Spinal cord (tissue), 10 donors: ENCODE measurements around the gene SLC12A9. TPM values are rescaled to one million over a fixed set of nuclear protein-coding genes. Genes with fewer than 3 reads are reported as not detected.
"Not testable (repeated sequence)": the region's sequence is repeated elsewhere in the genome, so short reads cannot be mapped to it uniquely, and the experiment has no call there.

Experiments used
- DNase-seq, 6 donors: peaks; one replicate each; pipeline versions ENCODE4 v3.0.0 to v3.0.0-alpha.2; 2013 to 2015; ENCODE audit warnings: low spot score in 6 of 6, low read depth in 4 of 6
- H3K27ac ChIP-seq: one replicate; pipeline ENCODE4 v1.5.1; 2013; ENCODE audit warnings: low read depth, low read length, control low read depth
- H3K27me3 ChIP-seq: one replicate; pipeline ENCODE4 v1.6.1; 2013; ENCODE audit warnings: low read length; ENCODE audit not compliant: control insufficient read depth, insufficient read depth
- H3K36me3 ChIP-seq: one replicate; pipeline ENCODE4 v1.6.1; 2013; ENCODE audit warnings: low read length; ENCODE audit not compliant: control insufficient read depth, insufficient read depth
- H3K4me1 ChIP-seq: one replicate; pipeline ENCODE4 v1.6.1; 2013; ENCODE audit warnings: low read length; ENCODE audit not compliant: control insufficient read depth, insufficient read depth
- H3K4me3 ChIP-seq: one replicate; pipeline ENCODE4 v1.5.1; 2013; ENCODE audit warnings: low read depth, low read length, control low read depth
- H3K9me3 ChIP-seq: one replicate; pipeline ENCODE4 v1.6.1; 2013; ENCODE audit warnings: low read length; ENCODE audit not compliant: control insufficient read depth, insufficient read depth
- WGBS: methylation state at CpG from one replicate; pipeline ENCODE4 v1.1.5; 2013; ENCODE audit warnings: missing lambda C conversion rate; ENCODE audit not compliant: insufficient coverage; 5-methylcytosine and 5-hydroxymethylcytosine counted together
- polyA plus RNA-seq, 2 donors: library from polyadenylated mRNA; unstranded; fragments of 120-200 nt; gene quantifications; one replicate each; pipeline ENCODE4 v1.2.1, GENCODE V29; 2013; ENCODE audit not compliant: insufficient read length in 2 of 2
- total RNA-seq, 2 donors: library from RNA; depleted of rRNA in 1 of 2; stranded (reverse); fragments of 120-200 nt in 1 of 2; fragments of >200 nt in 1 of 2; gene quantifications; one replicate each; pipeline versions ENCODE4 v1.2.3 to v1.2.4, GENCODE V29; 2013 to 2014
- donor health status: healthy.

Gene SLC12A9
- total and polyA plus RNA-seq, 4 donors, result 13.8 to 48.3 (median 28.0) TPM

- peak in 2 of 6 donors; percentile 24 to 48 for DNase-seq
- WGBS, result 18% methylated on average over 12 of the region's 17 CpGs
- H3K27ac ChIP-seq, result peak overlapping the region; percentile 92
- H3K4me3 ChIP-seq, result no peak overlapping the region
- H3K4me1 ChIP-seq, result peaks cover 22% of the 10 kb centered on the region
- peaks cover 3% of the 10 kb centered on the region for H3K36me3 ChIP-seq
- H3K9me3 ChIP-seq, result no peaks in the 10 kb centered on the region
- H3K27me3 ChIP-seq, result no peaks in the 10 kb centered on the region
Observed at GRCh38 chr7:100835903-100836811, 16.4 kb upstream of the SLC12A9 start.

DNA sequence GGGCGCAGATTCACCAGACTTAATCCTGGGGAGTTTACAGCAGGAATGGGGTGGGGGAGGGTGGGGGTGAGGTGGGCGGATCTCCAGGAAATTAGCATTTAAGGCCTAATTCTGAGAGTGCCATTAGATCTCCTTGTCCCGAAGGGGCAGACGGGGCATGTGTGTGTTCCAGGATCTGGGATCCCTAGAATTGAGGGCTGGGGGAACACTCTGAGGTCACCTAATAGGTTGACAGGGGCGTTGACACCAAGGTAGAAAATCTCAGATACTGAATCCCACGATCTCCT lies 15.8 kb upstream of the SLC12A9 start:
- WGBS, result 11% methylated on average over 3 of the region's 6 CpGs
- H3K9me3 ChIP-seq, result no peaks in the 10 kb centered on the region

DNA sequence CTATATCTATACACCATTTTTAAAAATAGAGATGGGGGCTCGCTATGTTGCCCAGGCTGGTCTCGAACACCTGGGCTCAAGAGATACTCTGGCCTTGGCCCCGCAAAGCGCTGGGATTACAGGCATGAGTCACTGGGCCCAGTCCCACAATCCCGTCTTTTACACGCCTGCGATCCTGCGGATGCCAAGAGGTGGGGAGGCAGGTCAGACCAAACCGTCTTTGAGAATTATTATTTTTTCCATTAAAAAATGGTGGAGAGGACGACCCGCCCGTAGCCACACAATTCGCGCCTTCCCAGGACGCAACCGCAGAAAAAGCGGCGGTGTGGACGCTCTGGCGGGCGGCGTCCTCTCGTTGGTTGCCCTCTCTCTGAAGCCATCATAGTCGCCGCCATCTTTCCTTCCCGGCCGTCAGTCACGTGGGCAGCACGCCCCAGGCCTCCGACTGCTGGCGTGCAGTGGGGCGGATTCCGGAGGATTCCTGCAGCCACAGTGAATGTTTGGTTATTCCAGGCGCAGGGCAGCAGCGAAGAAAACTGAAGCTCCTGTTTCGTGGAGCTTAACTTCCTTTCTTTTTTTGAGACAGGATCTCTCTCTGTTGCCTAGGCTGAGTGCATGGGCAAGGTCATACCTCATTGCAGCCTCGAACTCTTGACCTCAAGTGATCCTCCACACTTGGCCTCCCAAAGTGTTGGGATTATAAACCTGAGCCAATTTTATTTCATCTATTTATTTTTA lies 15.2 kb upstream of the SLC12A9 start:
- peak overlapping the region; percentile 54 for H3K4me3 ChIP-seq
- DNase-seq, result peak; percentile 82 to 98 (median 86)
- no peaks in the 10 kb centered on the region for H3K9me3 ChIP-seq
- peaks cover 3% of the 10 kb centered on the region for H3K36me3 ChIP-seq
- peaks cover 22% of the 10 kb centered on the region for H3K4me1 ChIP-seq
- peak overlapping the region; percentile 92 for H3K27ac ChIP-seq
- under 1% methylated on average over 32 of the region's 37 CpGs for WGBS
- H3K27me3 ChIP-seq, result no peaks in the 10 kb centered on the region

More for the DNA sequence above, 15.8 kb upstream of the SLC12A9 start:
- peaks cover 3% of the 10 kb centered on the region for H3K36me3 ChIP-seq
- H3K27me3 ChIP-seq, result no peaks in the 10 kb centered on the region
- peak overlapping the region; percentile 54 for H3K4me3 ChIP-seq
- peaks cover 22% of the 10 kb centered on the region for H3K4me1 ChIP-seq
- H3K27ac ChIP-seq, result peak overlapping the region; percentile 92
- DNase-seq, result peak in 1 of 6 donors; percentile 7

- Histone ChIP-seq H3K4me3 (no peak overlapping the region), H3K27me3 (no peaks in the 10 kb centered on the region), H3K9me3 (no peaks in the 10 kb centered on the region), H3K36me3 (peaks cover 3% of the 10 kb centered on the region), H3K4me1 (peaks cover 22% of the 10 kb centered on the region), H3K27ac (no peak overlapping the region)
- 95% methylated on average over 18 of the region's 18 CpGs for WGBS
- no peak for DNase-seq
Observed at GRCh38 chr7:100839361-100839760, 13.2 kb upstream of the SLC12A9 start.

- Histone ChIP-seq H3K27ac (no peak overlapping the region), H3K27me3 (no peaks in the 10 kb centered on the region), H3K4me1 (peaks cover 22% of the 10 kb centered on the region), H3K4me3 (no peak overlapping the region), H3K36me3 (peaks cover 3% of the 10 kb centered on the region), H3K9me3 (no peaks in the 10 kb centered on the region)
- whole genome bisulfite sequencing, result 33% methylated on average over 2 of the region's 8 CpGs
- DNase-seq, result no peak
Observed at GRCh38 chr7:100840470-100841100, 11.9 kb upstream of the SLC12A9 start.

- Histone ChIP-seq H3K27me3 (no peaks in the 10 kb centered on the region), H3K4me3 (no peak overlapping the region), H3K9me3 (no peaks in the 10 kb centered on the region), H3K4me1 (peaks cover 5% of the 10 kb centered on the region), H3K36me3 (no peaks in the 10 kb centered on the region), H3K27ac (no peak overlapping the region)
- DNase-seq, result no peak
- 100% methylated on average over 4 of the region's 4 CpGs for WGBS
Observed at GRCh38 chr7:100847360-100847759, 5.2 kb upstream of the SLC12A9 start.

DNA sequence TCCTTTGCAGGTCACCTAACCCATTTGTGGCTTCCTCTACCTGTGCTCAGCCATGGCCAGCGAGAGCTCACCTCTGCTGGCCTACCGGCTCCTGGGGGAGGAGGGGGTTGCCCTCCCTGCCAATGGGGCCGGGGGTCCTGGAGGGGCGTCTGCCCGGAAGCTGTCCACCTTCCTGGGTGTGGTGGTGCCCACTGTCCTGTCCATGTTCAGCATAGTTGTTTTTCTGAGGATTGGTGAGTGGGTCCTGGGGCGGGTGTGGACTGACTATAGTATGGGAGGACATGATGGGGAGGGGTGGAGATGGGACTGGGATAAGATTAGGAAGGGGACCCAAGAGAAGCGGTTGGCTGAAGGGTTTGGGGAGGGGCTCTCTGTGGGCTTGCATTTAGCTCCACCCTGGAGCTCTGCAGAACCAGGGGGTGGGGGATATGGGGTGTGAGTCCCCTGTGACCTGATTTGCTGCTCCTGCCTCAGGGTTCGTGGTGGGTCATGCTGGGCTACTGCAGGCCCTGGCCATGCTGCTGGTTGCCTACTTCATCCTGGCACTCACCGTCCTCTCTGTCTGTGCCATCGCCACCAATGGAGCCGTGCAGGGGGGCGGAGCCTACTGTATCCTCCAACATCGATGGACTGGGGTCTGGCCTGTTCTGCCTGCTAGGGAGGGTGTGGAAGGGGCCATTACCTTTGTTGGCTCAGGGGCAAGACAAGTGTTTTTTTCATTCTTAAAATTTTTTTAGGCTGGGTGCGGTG lies 1.8 kb downstream of the SLC12A9 start:
- 92% methylated on average over 10 of the region's 14 CpGs for WGBS
- Histone ChIP-seq H3K36me3 (peaks cover 40% of the 10 kb centered on the region), H3K4me3 (no peak overlapping the region), H3K4me1 (peaks cover 17% of the 10 kb centered on the region), H3K27ac (no peak overlapping the region), H3K9me3 (no peaks in the 10 kb centered on the region), H3K27me3 (no peaks in the 10 kb centered on the region)
- DNase-seq, result no peak

GRCh38 chr7:100854899-100855298 lies 2.4 kb downstream of the SLC12A9 start:
- not testable (repeated sequence) for H3K4me3 ChIP-seq, H3K27me3 ChIP-seq, H3K9me3 ChIP-seq, H3K27ac ChIP-seq, DNase-seq
- Histone ChIP-seq H3K36me3 (peaks cover 44% of the 10 kb centered on the region), H3K4me1 (peaks cover 17% of the 10 kb centered on the region)
- 91% methylated on average over 8 of the region's 9 CpGs for WGBS

DNA sequence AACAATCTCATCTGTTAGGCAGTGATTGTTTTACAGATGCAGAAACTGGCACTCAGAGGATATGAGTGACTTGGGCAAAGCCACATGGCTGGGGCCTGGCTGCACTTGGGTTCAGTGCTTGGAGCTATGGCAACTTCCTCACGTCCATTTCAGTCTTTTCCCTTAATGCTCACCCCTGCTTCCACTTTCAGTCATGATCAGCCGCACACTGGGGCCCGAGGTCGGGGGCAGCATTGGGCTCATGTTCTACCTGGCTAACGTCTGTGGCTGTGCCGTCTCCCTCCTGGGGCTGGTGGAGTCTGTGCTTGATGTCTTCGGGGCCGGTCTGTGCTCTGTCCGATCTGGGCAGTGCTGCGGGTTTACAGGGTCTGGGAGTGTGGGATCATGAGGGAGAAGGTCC lies 3.0 kb downstream of the SLC12A9 start:
- H3K4me1 ChIP-seq, result peaks cover 17% of the 10 kb centered on the region
- no peak for DNase-seq
- no peak overlapping the region for H3K27ac ChIP-seq
- H3K27me3 ChIP-seq, result no peaks in the 10 kb centered on the region
- WGBS, result 84% methylated on average over 10 of the region's 10 CpGs
- H3K4me3 ChIP-seq, result no peak overlapping the region
- H3K36me3 ChIP-seq, result peaks cover 50% of the 10 kb centered on the region
- no peaks in the 10 kb centered on the region for H3K9me3 ChIP-seq
